ENCODE data around the gene OBI1.

- TF ChIP-seq CTCF (conservative IDR thresholded peaks at IDR 0.05 in 1 of 2, IDR thresholded peaks at IDR 0.05 in 1 of 2; ENCODE audit: low read depth in 1 of 2, low read length in 2 of 2) (no peak), EZH2 (IDR thresholded peaks at IDR 0.05; ENCODE audit: low read length, missing control alignments) (no peak)
Measured at GRCh38 chr13:78608252-78608687, 50.7 kb downstream of the OBI1 start.
